Transverse colon (tissue), 4 donors: ENCODE measurements around the gene PLIN3.

Experiments used
- EP300 ChIP-seq: sonication (generic); formaldehyde crosslinking; IDR thresholded peaks from one replicate; pipeline ENCODE4 v1.6.1; 2017; ENCODE audit warnings: antibody characterized with exemption, low read depth
- POLR2AphosphoS5 ChIP-seq, 3 donors: sonication (generic); formaldehyde crosslinking; IDR thresholded peaks; one replicate each; pipeline ENCODE4 v1.6.1; 2016; ENCODE audit warnings: antibody characterized with exemption in 3 of 3
- TF ChIP-seq, protein P1 (sequence below), 5 experiments: fragments of 200-600 bp in 3 of 5; fragments of 450-650 bp in 2 of 5; sonication (generic) in 3 of 5; IDR thresholded peaks; 1 replicate in 2 of 5; 2 replicates in 3 of 5; pipeline ENCODE4 v1.5.1; 2016 to 2017; ENCODE audit warnings: antibody characterized with exemption in 5 of 5, inconsistent platforms in 3 of 5, mild to moderate bottlenecking in 2 of 5, moderate library complexity in 1 of 5

GRCh38 chr19:4868286-4868834 lies 893 bp upstream of the PLIN3 start:
- TF ChIP-seq EP300 (no peak), POLR2AphosphoS5 (IDR thresholded peaks at IDR 0.05) (no peak)
- TF ChIP-seq, protein P1, sequence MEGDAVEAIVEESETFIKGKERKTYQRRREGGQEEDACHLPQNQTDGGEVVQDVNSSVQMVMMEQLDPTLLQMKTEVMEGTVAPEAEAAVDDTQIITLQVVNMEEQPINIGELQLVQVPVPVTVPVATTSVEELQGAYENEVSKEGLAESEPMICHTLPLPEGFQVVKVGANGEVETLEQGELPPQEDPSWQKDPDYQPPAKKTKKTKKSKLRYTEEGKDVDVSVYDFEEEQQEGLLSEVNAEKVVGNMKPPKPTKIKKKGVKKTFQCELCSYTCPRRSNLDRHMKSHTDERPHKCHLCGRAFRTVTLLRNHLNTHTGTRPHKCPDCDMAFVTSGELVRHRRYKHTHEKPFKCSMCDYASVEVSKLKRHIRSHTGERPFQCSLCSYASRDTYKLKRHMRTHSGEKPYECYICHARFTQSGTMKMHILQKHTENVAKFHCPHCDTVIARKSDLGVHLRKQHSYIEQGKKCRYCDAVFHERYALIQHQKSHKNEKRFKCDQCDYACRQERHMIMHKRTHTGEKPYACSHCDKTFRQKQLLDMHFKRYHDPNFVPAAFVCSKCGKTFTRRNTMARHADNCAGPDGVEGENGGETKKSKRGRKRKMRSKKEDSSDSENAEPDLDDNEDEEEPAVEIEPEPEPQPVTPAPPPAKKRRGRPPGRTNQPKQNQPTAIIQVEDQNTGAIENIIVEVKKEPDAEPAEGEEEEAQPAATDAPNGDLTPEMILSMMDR (IDR thresholded peaks at IDR 0.05) = no peak
